ENCODE data around the gene ERICH3.

The ERICH3 gene

DNA sequence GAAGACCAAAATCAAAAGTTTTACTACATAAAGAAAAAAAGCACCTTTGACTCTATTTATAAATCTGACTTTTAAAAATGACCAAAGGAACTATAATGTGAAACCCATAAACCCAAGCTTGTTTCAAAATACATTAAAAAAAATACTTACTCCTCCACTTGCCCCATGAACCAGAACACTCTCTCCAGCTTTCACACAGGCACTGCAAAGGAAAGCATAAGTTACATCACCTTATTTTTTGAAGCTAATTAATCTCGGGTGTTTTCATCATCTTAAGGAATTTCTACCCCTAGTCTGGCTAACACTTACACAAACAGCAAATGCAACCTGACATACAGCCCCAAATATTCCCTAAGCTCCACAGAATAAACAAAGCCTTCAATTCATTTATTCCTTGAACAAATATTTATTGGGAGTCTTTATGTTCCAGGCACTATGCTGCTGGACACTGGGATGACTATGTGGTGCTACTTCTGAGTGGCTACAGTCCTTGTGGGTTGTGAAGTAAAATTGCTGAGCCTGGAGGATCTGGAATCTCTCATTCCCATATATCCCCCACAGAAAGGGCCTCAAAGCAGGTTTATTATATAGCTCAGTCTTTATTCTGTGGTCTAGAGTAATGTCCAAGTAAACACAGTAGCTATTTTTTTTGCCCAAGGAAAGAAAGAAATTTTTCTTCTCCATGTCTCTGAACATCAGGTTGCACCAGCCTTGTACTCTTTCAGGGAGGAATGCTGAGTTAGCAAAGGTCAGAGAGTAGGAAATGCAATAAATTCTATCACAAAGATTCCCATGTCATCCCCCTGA lies 41.0 kb upstream of the ERICH3 start:
- DNase-seq (ENCODE audit: extremely low read depth, insufficient read length) = no peak
- Histone ChIP-seq H3K36me3 (ENCODE audit: control insufficient read depth, insufficient read depth, low read length) (no peaks in the 10 kb centered on the region; the same call in none of the 2 replicates), H3K27me3 (replicated peaks; ENCODE audit: control insufficient read depth, insufficient read depth, low read length) (no peaks in the 10 kb centered on the region), H3K4me3 (replicated peaks; ENCODE audit: low read depth, low read length) (no peak overlapping the region)
- TF ChIP-seq, protein P1, sequence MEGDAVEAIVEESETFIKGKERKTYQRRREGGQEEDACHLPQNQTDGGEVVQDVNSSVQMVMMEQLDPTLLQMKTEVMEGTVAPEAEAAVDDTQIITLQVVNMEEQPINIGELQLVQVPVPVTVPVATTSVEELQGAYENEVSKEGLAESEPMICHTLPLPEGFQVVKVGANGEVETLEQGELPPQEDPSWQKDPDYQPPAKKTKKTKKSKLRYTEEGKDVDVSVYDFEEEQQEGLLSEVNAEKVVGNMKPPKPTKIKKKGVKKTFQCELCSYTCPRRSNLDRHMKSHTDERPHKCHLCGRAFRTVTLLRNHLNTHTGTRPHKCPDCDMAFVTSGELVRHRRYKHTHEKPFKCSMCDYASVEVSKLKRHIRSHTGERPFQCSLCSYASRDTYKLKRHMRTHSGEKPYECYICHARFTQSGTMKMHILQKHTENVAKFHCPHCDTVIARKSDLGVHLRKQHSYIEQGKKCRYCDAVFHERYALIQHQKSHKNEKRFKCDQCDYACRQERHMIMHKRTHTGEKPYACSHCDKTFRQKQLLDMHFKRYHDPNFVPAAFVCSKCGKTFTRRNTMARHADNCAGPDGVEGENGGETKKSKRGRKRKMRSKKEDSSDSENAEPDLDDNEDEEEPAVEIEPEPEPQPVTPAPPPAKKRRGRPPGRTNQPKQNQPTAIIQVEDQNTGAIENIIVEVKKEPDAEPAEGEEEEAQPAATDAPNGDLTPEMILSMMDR (IDR thresholded peaks at IDR 0.05; ENCODE audit: insufficient read depth, low read length, poor library complexity, severe bottlenecking) = no peak

DNA sequence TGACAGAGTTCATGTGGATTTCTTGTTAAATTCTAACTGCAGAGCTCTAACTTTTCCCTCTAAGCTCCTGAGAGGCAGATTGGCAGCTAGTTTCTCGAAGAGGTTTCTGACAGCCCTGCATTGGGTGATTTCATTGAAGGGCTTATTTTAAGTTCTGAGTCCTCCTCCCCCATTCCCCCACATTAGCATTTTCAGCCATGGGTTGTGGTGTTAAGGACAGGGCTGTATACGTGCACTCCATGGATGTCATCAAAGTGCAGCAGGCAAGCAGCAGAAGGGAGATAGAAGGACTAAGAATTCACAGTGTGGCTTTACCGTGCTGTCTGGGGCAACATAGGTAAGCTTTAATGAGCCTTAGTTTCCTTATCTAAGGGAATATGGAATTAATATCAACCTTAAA lies 40.3 kb upstream of the ERICH3 start:
- no peak for DNase-seq (ENCODE audit: extremely low read depth, insufficient read length)
- H3K4me3 ChIP-seq (replicated peaks; ENCODE audit: low read depth, low read length) = no peak overlapping the region

DNA sequence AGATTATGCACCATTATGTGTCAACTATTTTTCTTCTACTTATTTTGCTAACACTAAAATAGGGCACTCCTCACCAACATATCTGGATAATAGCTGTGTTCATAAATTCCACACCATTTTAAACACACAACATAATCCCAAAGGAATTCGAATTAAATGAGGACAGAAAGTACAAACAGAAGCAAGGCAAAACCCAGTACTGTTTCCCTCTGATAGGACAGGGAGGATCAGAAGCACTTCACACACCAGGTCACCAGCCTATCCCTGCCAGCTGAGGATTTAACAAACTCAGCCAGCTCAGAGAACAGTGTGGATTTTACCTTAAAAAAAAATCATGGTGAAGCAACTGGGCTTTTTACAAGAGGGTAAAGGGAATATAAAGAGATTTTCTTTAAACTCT lies 39.3 kb upstream of the ERICH3 start:
- TF ChIP-seq, protein P1 (IDR thresholded peaks at IDR 0.05; ENCODE audit: insufficient read depth, low read length, poor library complexity, severe bottlenecking) = no peak
- Histone ChIP-seq H3K4me3 (replicated peaks; ENCODE audit: low read depth, low read length) (no peak overlapping the region), H3K27me3 (replicated peaks; ENCODE audit: control insufficient read depth, insufficient read depth, low read length) (no peaks in the 10 kb centered on the region), H3K36me3 (ENCODE audit: control insufficient read depth, insufficient read depth, low read length) (no peaks in the 10 kb centered on the region; the same call in none of the 2 replicates)
- no peak for DNase-seq (ENCODE audit: extremely low read depth, insufficient read length)

More for the DNA sequence above, 40.3 kb upstream of the ERICH3 start:
- H3K27me3 ChIP-seq (replicated peaks; ENCODE audit: control insufficient read depth, insufficient read depth, low read length) = no peaks in the 10 kb centered on the region
- TF ChIP-seq, protein P1 (IDR thresholded peaks at IDR 0.05; ENCODE audit: insufficient read depth, low read length, poor library complexity, severe bottlenecking) = no peak
- H3K36me3 ChIP-seq (ENCODE audit: control insufficient read depth, insufficient read depth, low read length) = no peaks in the 10 kb centered on the region; the same call in none of the 2 replicates

DNA sequence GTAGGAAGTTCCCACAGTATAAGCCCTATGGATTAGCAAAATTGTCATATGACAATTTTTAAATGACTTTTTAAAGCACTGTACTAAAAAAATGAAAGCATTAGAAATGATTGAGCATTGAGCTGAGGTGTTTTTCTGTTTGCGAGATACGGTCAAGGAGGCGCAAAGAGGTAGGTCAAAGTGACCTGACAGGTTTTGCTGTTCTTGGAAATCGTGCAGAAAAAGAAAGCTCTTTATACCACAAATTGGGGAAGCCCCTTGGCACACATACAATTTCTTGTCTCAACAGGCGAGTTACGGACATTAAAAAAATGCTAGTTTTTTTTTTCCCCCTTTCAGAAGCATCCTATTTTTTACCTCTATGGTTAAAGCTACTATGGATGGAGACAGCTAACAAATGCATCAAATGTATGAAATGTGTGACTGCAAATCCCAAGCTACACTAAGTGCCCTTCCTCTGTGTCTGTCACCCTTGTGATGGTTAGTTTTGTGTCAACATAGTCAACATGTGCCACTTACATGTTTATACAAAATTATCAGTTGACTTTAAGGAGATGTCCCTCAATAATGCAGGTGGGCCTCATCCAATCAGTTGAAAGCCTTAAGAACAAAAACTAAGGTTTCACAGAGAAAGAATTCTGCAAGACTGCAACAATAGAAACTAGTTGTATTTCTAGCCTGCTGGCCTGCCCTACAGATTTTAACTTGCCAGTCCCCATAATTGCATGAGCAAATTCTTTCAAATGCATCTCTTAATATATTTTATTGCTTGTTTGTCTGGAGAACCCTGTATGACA lies 30.0 kb upstream of the ERICH3 start:
- peaks cover 2% of the 10 kb centered on the region for H3K36me3 ChIP-seq (ENCODE audit: control insufficient read depth, insufficient read depth, low read length)
- no peaks in the 10 kb centered on the region for H3K27me3 ChIP-seq (replicated peaks; ENCODE audit: control insufficient read depth, insufficient read depth, low read length)
- no peak for DNase-seq (ENCODE audit: extremely low read depth, insufficient read length)
- H3K4me3 ChIP-seq (replicated peaks; ENCODE audit: low read depth, low read length) = no peak overlapping the region
- TF ChIP-seq, protein P1 (IDR thresholded peaks at IDR 0.05; ENCODE audit: insufficient read depth, low read length, poor library complexity, severe bottlenecking) = no peak

DNA sequence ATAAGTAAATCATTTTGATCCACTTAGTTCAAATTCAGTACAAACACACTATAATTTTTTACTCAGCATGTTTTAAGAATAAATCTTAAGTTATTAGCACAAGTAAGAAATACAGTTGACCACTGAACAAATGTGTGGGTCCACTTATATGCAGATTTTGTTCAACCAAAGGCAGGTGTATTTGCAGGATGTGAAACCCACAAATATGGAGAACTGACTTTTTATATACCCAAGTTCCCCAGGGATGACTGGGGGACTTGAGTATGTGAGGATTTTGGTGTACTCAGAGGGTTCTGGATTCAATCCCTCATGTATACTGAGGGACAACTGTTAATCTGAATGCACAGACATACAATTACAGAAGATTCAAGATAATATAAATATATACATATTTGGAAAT lies 25.7 kb upstream of the ERICH3 start:
- H3K36me3 ChIP-seq (ENCODE audit: control insufficient read depth, insufficient read depth, low read length) = peaks cover 2% of the 10 kb centered on the region
- no peak for DNase-seq (ENCODE audit: extremely low read depth, insufficient read length)
- no peaks in the 10 kb centered on the region for H3K27me3 ChIP-seq (replicated peaks; ENCODE audit: control insufficient read depth, insufficient read depth, low read length)
- TF ChIP-seq, protein P1 (IDR thresholded peaks at IDR 0.05; ENCODE audit: insufficient read depth, low read length, poor library complexity, severe bottlenecking) = no peak
- H3K4me3 ChIP-seq (replicated peaks; ENCODE audit: low read depth, low read length) = no peak overlapping the region
